ENCODE measurements around the gene USF3.

The USF3 gene

GRCh38 chr3:113695431-113695785 is 1.0 kb downstream of the USF3 start:
- CTCF ChIA-PET = interaction anchor here (1.0 to 1.8 kb wide), 5 partner anchors 9 to 38 kb away, joined by 3 read pairs; no protein-coding TSS in a partner anchor
- POLR2A ChIA-PET = no interaction called here
- DNase-seq (ENCODE audit: extremely low spot score) = no peak
- TF ChIP-seq, protein P1, sequence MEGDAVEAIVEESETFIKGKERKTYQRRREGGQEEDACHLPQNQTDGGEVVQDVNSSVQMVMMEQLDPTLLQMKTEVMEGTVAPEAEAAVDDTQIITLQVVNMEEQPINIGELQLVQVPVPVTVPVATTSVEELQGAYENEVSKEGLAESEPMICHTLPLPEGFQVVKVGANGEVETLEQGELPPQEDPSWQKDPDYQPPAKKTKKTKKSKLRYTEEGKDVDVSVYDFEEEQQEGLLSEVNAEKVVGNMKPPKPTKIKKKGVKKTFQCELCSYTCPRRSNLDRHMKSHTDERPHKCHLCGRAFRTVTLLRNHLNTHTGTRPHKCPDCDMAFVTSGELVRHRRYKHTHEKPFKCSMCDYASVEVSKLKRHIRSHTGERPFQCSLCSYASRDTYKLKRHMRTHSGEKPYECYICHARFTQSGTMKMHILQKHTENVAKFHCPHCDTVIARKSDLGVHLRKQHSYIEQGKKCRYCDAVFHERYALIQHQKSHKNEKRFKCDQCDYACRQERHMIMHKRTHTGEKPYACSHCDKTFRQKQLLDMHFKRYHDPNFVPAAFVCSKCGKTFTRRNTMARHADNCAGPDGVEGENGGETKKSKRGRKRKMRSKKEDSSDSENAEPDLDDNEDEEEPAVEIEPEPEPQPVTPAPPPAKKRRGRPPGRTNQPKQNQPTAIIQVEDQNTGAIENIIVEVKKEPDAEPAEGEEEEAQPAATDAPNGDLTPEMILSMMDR (IDR thresholded peaks at IDR 0.05; ENCODE audit: control extremely low read depth, extremely low read depth, low read depth, missing control alignments) = no peak

- POLR2A ChIA-PET = interaction anchor here (0.6 kb wide), 1 partner anchor 11 kb away, joined by 4 read pairs; no protein-coding TSS in a partner anchor
Observed at GRCh38 chr3:113690482-113690881, 6.0 kb downstream of the USF3 start.

DNA sequence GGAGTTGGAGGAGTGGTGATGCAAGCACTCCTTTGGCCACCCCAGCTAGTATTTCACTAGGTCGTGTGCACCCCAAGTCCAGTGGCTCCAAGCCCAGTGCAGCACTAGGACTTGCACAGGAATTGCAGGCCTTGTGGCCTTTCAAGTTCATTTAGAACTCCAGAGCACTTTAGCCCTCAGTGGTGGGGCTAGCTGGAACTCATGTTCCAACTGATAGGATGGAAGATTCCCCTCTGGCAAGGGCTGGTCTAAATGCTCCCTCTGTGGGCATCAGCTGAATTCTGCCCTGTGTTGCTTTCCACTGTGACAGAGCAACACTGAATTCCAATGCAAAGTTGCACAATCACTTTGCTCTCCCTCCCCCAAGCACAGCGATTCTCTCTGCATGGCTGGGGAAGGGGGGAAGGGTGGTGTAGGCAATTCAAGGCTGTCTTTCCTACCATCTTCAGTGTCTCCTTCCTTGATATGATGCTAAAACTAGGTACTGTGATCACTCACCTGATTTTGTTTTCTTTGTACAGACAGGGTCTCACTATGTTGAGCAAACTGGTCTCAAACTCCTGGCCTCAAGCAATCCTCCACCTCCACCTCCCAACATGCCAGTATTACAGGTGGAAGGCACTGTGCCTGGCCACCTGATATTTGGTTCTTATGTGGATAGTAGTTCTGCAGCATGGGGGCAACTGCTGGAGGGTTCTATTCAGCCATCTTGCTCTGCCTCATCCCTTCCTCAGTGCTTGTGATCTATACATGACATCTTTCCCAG is 10.3 kb downstream of the USF3 start:
- ChIA-PET CTCF (interaction anchor here (1.4 kb wide), 1 partner anchor 9 kb away, joined by 3 read pairs; no protein-coding TSS in a partner anchor), POLR2A (no interaction called here)
- TF ChIP-seq, protein P1 (IDR thresholded peaks at IDR 0.05; ENCODE audit: control extremely low read depth, extremely low read depth, low read depth, missing control alignments) = no peak
- DNase-seq (ENCODE audit: extremely low spot score) = no peak

More at GRCh38 chr3:113690482-113690881, 6.0 kb downstream of the USF3 start:
- TF ChIP-seq, protein P1 (IDR thresholded peaks at IDR 0.05; ENCODE audit: control extremely low read depth, extremely low read depth, low read depth, missing control alignments) = no peak
- CTCF ChIA-PET = interaction anchor here (1.4 kb wide), 1 partner anchor 78 kb away, joined by 3 read pairs; no protein-coding TSS in a partner anchor
- no peak for DNase-seq (ENCODE audit: extremely low spot score)

- TF ChIP-seq, protein P1 (IDR thresholded peaks at IDR 0.05; ENCODE audit: control extremely low read depth, extremely low read depth, low read depth, missing control alignments) = no peak
- ChIA-PET POLR2A (no interaction called here), CTCF (interaction anchor here (1.1 to 1.4 kb wide), 2 partner anchors 9 to 10 kb away, joined by 3 to 4 read pairs; no protein-coding TSS in a partner anchor)
- no peak for DNase-seq (ENCODE audit: extremely low spot score)
Observed at GRCh38 chr3:113685124-113685523, 11.3 kb downstream of the USF3 start.

DNA sequence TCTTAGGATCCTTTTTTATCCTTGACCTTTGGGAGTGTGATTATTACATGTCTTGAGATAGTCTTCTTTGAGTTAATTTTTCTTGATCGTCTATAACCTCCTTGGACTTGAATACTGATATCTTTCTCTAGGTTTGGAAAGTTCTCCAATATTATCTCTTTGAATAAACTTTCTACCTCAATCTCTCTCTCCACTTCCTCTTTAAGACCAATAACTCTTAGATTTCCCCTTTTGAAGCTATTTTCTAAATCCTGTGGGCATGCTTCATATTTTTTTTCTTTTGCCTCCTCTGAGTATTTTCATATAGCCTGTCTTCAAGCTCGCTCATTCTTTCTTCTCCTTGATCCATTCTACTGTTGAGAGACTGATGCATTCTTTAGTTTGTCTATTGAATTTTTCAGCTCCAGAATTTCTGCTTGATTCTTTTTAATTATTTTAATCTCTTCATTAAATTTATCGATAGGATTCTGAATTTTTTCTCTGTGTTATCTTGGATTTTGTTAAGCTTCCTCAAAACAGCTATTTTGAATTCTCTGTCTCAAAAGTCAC is 12.1 kb downstream of the USF3 start:
- TF ChIP-seq, protein P1 (IDR thresholded peaks at IDR 0.05; ENCODE audit: control extremely low read depth, extremely low read depth, low read depth, missing control alignments) = no peak
- ChIA-PET CTCF (interaction anchor here (1.1 kb wide), 1 partner anchor 9 kb away, joined by 4 read pairs; no protein-coding TSS in a partner anchor), POLR2A (no interaction called here)
- no peak for DNase-seq (ENCODE audit: extremely low spot score)

- TF ChIP-seq, protein P1 (IDR thresholded peaks at IDR 0.05; ENCODE audit: control extremely low read depth, extremely low read depth, low read depth, missing control alignments) = no peak
- DNase-seq (ENCODE audit: extremely low spot score) = no peak
- ChIA-PET CTCF (interaction anchor here (0.7 kb wide), 1 partner anchor 13 kb away, joined by 3 read pairs; no protein-coding TSS in a partner anchor), POLR2A (no interaction called here)
Observed at GRCh38 chr3:113678773-113679172, 17.7 kb downstream of the USF3 start.

Data from GM10248 (cell line).